HFF-Myc (cell line): ENCODE results near the gene SVEP1.

Experiments used
- DNase-seq: peaks from one replicate; pipeline ENCODE4 v3.0.0-alpha.2; 2011; ENCODE audit warnings: low read depth; ENCODE audit errors: extremely low read depth
- H3K4me3 ChIP-seq: replicated peaks from 2 replicates; pipeline ENCODE4 v1.5.1; 2011; ENCODE audit warnings: low read depth, mild to moderate bottlenecking, control low read depth, low read length
- CTCF ChIP-seq: IDR thresholded peaks from 2 replicates; pipeline ENCODE4 v1.5.1; 2012; ENCODE audit warnings: mild to moderate bottlenecking, low read depth, low read length, control low read depth; ENCODE audit errors: missing control alignments

Gene SVEP1

GRCh38 chr9:110599468-110599867, 19.9 kb upstream of the SVEP1 start:
- no peak for TF ChIP-seq CTCF
- no peak overlapping the region for H3K4me3 ChIP-seq
- no peak for DNase-seq

DNA sequence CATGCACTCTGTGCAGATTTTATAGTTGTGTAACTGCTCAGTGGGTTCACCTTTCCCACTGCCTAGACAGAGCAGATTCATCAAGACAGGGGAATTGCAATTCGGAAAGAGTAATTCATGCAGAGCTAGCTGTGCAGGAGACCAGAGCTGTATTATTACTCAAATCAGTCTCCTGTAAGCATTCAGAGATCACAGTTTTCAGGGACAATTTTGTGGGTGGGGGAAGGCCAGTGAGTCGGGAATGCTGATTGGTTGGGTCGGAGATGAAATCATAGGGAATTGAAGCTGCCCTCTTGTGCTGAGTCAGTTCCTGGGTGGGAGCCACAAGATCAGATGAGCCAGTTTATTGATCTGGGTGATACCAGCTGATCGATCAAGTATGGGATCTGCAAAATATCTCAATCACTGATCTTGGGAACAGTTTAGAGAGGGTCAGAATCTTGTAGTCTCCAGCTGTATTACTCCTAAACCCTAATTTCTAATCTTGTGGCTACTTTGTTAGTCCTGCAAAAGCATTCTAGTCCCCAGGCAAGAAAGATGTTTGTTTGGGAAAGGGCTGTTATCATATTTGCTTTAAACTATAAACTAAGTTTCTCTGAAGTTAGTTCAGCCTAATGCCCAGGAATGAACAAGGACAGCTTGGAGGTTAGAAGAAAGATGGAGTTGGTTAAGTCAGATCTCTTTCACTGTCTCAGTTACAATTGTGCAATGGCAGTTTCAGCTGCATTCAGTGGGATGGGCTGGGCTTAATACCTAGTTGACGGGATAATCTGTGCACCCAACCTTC, 12.7 kb upstream of the SVEP1 start:
- no peak for DNase-seq
- no peak for TF ChIP-seq CTCF
- no peak overlapping the region for H3K4me3 ChIP-seq

DNA sequence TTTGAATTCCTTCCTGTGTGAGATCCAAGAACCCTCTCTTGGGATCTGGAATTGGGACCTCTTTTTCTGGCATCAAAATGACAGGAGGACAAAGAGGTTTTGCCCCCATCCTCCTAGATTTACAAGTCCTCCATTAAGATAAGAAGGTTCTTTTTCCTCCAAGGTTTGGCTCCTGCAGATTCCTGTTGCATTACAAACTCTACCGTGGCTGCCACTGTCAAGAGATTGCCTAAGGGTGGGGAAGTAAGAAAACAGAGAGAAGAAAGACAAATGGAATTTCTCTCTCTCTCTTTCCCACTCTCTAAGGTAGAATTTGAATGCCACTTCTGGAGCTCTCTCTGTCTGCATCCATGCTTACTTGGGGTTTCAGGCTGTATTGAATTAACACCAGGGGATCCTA, 12.0 kb upstream of the SVEP1 start:
- no peak for DNase-seq
- TF ChIP-seq CTCF = no peak
- no peak overlapping the region for H3K4me3 ChIP-seq

GRCh38 chr9:110590816-110591215, 11.3 kb upstream of the SVEP1 start:
- no peak for TF ChIP-seq CTCF
- DNase-seq = no peak
- H3K4me3 ChIP-seq = no peak overlapping the region

DNA sequence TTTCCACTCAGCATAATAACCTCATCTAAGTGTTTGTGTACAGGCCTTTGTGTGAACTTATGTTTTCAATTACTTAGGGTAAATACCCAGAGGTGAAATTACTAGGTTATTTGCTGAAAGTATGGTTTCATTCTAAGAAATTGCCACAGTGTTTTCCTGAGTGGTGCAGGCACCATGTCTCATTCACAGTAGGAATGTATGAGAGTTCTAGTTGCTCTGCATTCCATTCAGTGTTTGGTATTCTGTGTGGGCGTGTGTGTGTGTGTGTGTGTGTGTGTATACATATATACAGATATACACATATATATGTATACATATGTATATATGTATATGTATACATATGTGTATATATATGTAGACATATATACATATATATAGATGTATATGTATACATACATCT, 8.8 kb upstream of the SVEP1 start:
- TF ChIP-seq CTCF = no peak

DNA sequence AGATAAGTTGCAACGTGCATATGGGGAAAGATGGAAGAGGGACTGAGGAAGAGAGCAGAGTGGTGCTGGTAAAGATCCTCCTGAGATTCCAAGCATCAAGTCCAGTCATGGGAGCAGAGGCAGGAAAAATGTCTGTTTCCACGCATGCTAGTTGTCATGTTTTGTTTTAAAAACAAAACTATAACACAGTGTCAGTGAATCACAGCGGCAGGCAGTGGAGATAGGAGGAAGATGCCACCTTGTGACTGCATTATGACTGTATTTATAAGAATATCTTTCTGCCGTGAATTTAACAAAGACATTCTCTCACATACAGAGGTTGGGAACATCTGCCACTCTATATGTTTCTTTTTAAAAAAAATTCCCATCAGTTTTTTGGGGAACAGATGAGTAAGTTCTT, 3.7 kb upstream of the SVEP1 start:
- no peak for DNase-seq
- H3K4me3 ChIP-seq = no peak overlapping the region
- TF ChIP-seq CTCF = peak; percentile 19

More for the DNA sequence above, 8.8 kb upstream of the SVEP1 start:
- H3K4me3 ChIP-seq = no peak overlapping the region
- no peak for DNase-seq

- H3K4me3 ChIP-seq = no peak overlapping the region
- no peak for TF ChIP-seq CTCF
- no peak for DNase-seq
Observed at GRCh38 chr9:110582156-110582555, 2.6 kb upstream of the SVEP1 start.
